Measurements from ENCODE around the gene ST8SIA2. TPM values are rescaled to one million over a fixed set of nuclear protein-coding genes. Genes with fewer than 3 reads are reported as not detected.

The ST8SIA2 gene
- polyA plus RNA-seq, 3 donors: not detected

- Histone ChIP-seq H3K27me3 (ENCODE audit: control insufficient read depth in 2 of 2, insufficient read depth in 2 of 2, low read length in 2 of 2) (no peaks in the 10 kb centered on the region), H3K27ac (ENCODE audit: low read depth in 1 of 2, low read length in 2 of 2) (no peak overlapping the region), H3K4me2 (replicated peaks; ENCODE audit: extremely low read depth, low read length, poor library complexity, severe bottlenecking) (no peak overlapping the region), H3K9ac (ENCODE audit: insufficient read depth, low read length, poor library complexity, severe bottlenecking) (no peak overlapping the region), H3K79me2 (ENCODE audit: insufficient read depth, low read length) (no peaks in the 10 kb centered on the region), H2AFZ (ENCODE audit: insufficient read depth, low read depth, low read length, poor library complexity, severe bottlenecking) (no peak overlapping the region), H4K20me1 (ENCODE audit: insufficient read depth, low read length) (no peaks in the 10 kb centered on the region), H3K4me3 (replicated peaks in 1 of 3; ENCODE audit: low read depth in 2 of 3, low read length in 3 of 3) (no peak overlapping the region), H3K4me1 (ENCODE audit: control insufficient read depth in 1 of 2, insufficient read depth in 2 of 2, low read length in 2 of 2) (no peaks in the 10 kb centered on the region), H3K36me3 (replicated peaks in 1 of 2; ENCODE audit: control insufficient read depth in 1 of 2, insufficient read depth in 2 of 2, low read length in 2 of 2) (no peaks in the 10 kb centered on the region), H3K9me3 (replicated peaks in 1 of 2; ENCODE audit: control insufficient read depth in 1 of 2, insufficient read depth in 1 of 2, low read length in 2 of 2) (no peaks in the 10 kb centered on the region)
- Mint-ChIP-seq H3K27me3 (ENCODE audit: low read depth in 3 of 3) (peaks cover 4 to 14% (median 7%) of the 10 kb centered on the region in 3 donors), H3K4me3 (no peak overlapping the region), H3K36me3 (no peaks in the 10 kb centered on the region), H3K27ac (no peak overlapping the region), H3K9me3 (peaks cover 0 to 1% (median 0%) of the 10 kb centered on the region in 7 donors), H3K4me1 (no peaks in the 10 kb centered on the region)
- 88% methylated on average over 4 of the region's 5 CpGs for WGBS (ENCODE audit: insufficient coverage)
- no peak for DNase-seq
- no peak for TF ChIP-seq CTCF (IDR thresholded peaks at IDR 0.05)
- intact Hi-C loops (cut with micrococcal nuclease): no loop called here
Measured at GRCh38 chr15:92407916-92408315, 14.2 kb downstream of the ST8SIA2 start.

- H3K9me3 Mint-ChIP-seq: peaks cover 0 to 1% (median 0%) of the 10 kb centered on the region in 7 donors
- WGBS (ENCODE audit: insufficient coverage): 100% methylated on average over 3 of the region's 5 CpGs
Measured at GRCh38 chr15:92409006-92409405, 15.3 kb downstream of the ST8SIA2 start.

More at GRCh38 chr15:92409006-92409405, 15.3 kb downstream of the ST8SIA2 start:
- Mint-ChIP-seq H3K4me1 (no peaks in the 10 kb centered on the region), H3K36me3 (no peaks in the 10 kb centered on the region), H3K4me3 (no peak overlapping the region), H3K27ac (no peak overlapping the region), H3K27me3 (ENCODE audit: low read depth in 3 of 3) (peaks cover 5 to 11% (median 7%) of the 10 kb centered on the region in 3 donors)
- Histone ChIP-seq H3K36me3 (replicated peaks in 1 of 2; ENCODE audit: control insufficient read depth in 1 of 2, insufficient read depth in 2 of 2, low read length in 2 of 2) (no peaks in the 10 kb centered on the region), H3K4me3 (replicated peaks in 1 of 3; ENCODE audit: low read depth in 2 of 3, low read length in 3 of 3) (no peak overlapping the region), H3K9ac (ENCODE audit: insufficient read depth, low read length, poor library complexity, severe bottlenecking) (no peak overlapping the region), H3K4me2 (replicated peaks; ENCODE audit: extremely low read depth, low read length, poor library complexity, severe bottlenecking) (no peak overlapping the region), H3K9me3 (replicated peaks in 1 of 2; ENCODE audit: control insufficient read depth in 1 of 2, insufficient read depth in 1 of 2, low read length in 2 of 2) (no peaks in the 10 kb centered on the region), H3K4me1 (ENCODE audit: control insufficient read depth in 1 of 2, insufficient read depth in 2 of 2, low read length in 2 of 2) (no peaks in the 10 kb centered on the region), H4K20me1 (ENCODE audit: insufficient read depth, low read length) (no peaks in the 10 kb centered on the region), H3K79me2 (ENCODE audit: insufficient read depth, low read length) (no peaks in the 10 kb centered on the region), H3K27ac (ENCODE audit: low read depth in 1 of 2, low read length in 2 of 2) (no peak overlapping the region), H3K27me3 (ENCODE audit: control insufficient read depth in 2 of 2, insufficient read depth in 2 of 2, low read length in 2 of 2) (no peaks in the 10 kb centered on the region), H2AFZ (ENCODE audit: insufficient read depth, low read depth, low read length, poor library complexity, severe bottlenecking) (no peak overlapping the region)
- no peak for DNase-seq
- intact Hi-C loops (cut with micrococcal nuclease): no loop called here
- no peak for TF ChIP-seq CTCF (IDR thresholded peaks at IDR 0.05)

Data from CD14-positive monocyte (primary cell).